Neural cell (in vitro differentiated cells): ENCODE results near the gene CT47C1. TPM values are rescaled to one million over a fixed set of nuclear protein-coding genes. Genes with fewer than 3 reads are reported as not detected.

Source experiments
- H2AFZ ChIP-seq: fragments of 200-600, 300-800 bp; sonication (generic), shearing (Covaris generic); 2 replicates; pipeline ENCODE4 v1.6.0; 2014; ENCODE audit warnings: low read depth, mild to moderate bottlenecking, antibody characterized with exemption, low read length, moderate library complexity
- H3F3A ChIP-seq: fragments of 200-600 bp; shearing (Covaris generic); 2 replicates; pipeline ENCODE4 v1.6.1; 2016; ENCODE audit warnings: mild to moderate bottlenecking, moderate library complexity, mixed read lengths, antibody characterized with exemption, low read length; ENCODE audit not compliant: insufficient read depth, poor library complexity, severe bottlenecking
- H3K27ac ChIP-seq: fragments of 200-600, 300-800 bp; sonication (generic), shearing (Covaris generic); 2 replicates; pipeline ENCODE4 v1.5.1; 2014; ENCODE audit warnings: mild to moderate bottlenecking, low read length, moderate library complexity
- H3K27me3 ChIP-seq: fragments of 300-800, 200-600 bp; sonication (generic), shearing (Covaris generic); 2 replicates; pipeline ENCODE4 v1.6.0; 2014; ENCODE audit warnings: mild to moderate bottlenecking, low read depth, low read length, moderate library complexity; ENCODE audit not compliant: insufficient read depth
- H3K36me3 ChIP-seq: fragments of 300-800, 200-600 bp; sonication (generic), shearing (Covaris generic); 2 replicates; pipeline ENCODE4 v1.5.1; 2014; ENCODE audit warnings: mild to moderate bottlenecking, antibody characterized with exemption, low read length, moderate library complexity; ENCODE audit not compliant: insufficient read depth
- H3K4me2 ChIP-seq: fragments of 300-800, 200-600 bp; sonication (generic), shearing (Covaris generic); 2 replicates; pipeline ENCODE4 v1.6.0; 2014; ENCODE audit warnings: mild to moderate bottlenecking, low read length
- H3K4me3 ChIP-seq: fragments of 300-800, 200-600 bp; sonication (generic), shearing (Covaris generic); 2 replicates; pipeline ENCODE4 v1.5.1; 2014; ENCODE audit warnings: mild to moderate bottlenecking, low read length, moderate library complexity
- H3K79me2 ChIP-seq: fragments of 200-600 bp; shearing (Covaris generic); replicated peaks from 2 replicates; pipeline ENCODE4 v1.6.0; 2014; ENCODE audit warnings: mild to moderate bottlenecking, low read length, moderate library complexity; ENCODE audit not compliant: insufficient read depth
- H3K9ac ChIP-seq: fragments of 300-800, 200-600 bp; sonication (generic), shearing (Covaris generic); 2 replicates; pipeline ENCODE4 v1.6.1; 2016; ENCODE audit warnings: mild to moderate bottlenecking, low read length, mixed read lengths
- H3K9me2 ChIP-seq: fragments of 200-600 bp; shearing (Covaris generic); 2 replicates; pipeline ENCODE4 v1.6.1; 2016; ENCODE audit warnings: mild to moderate bottlenecking, low read length, mixed read lengths; ENCODE audit not compliant: insufficient read depth
- H3K9me3 ChIP-seq: fragments of 200-600, 300-800 bp; sonication (generic), shearing (Covaris generic); 2 replicates; pipeline ENCODE4 v1.6.1; 2016; ENCODE audit warnings: mild to moderate bottlenecking, mixed run types, low read length, moderate library complexity, mixed read lengths
- H4K20me1 ChIP-seq: fragments of 200-600 bp; shearing (Covaris generic); 2 replicates; pipeline ENCODE4 v1.6.1; 2016; ENCODE audit warnings: mild to moderate bottlenecking, mixed run types; ENCODE audit not compliant: insufficient read depth
- EP300 ChIP-seq: fragments of 450-650 bp; conservative IDR thresholded peaks from 2 replicates; pipeline ENCODE4 v1.6.1; 2014; ENCODE audit warnings: antibody characterized with exemption, mild to moderate bottlenecking, moderate library complexity; ENCODE audit not compliant: poor library complexity, severe bottlenecking
- EZH2 ChIP-seq: fragments of 200-600, 300-800 bp; shearing (Covaris generic), sonication (generic); IDR thresholded peaks from 2 replicates; pipeline ENCODE4 v1.6.1; 2014; ENCODE audit warnings: antibody characterized with exemption, low read length, borderline replicate concordance, mild to moderate bottlenecking; ENCODE audit not compliant: insufficient read depth, poor library complexity, severe bottlenecking
- MXI1 ChIP-seq: fragments of 450-650 bp; conservative IDR thresholded peaks from 2 replicates; pipeline ENCODE4 v1.6.1; 2014; ENCODE audit warnings: antibody characterized with exemption, mild to moderate bottlenecking; ENCODE audit not compliant: poor library complexity, severe bottlenecking
- POLR2AphosphoS5 ChIP-seq: IDR thresholded peaks from 2 replicates; pipeline ENCODE4 v1.6.1; 2012
- RAD21 ChIP-seq: fragments of 450-650 bp; conservative IDR thresholded peaks from 2 replicates; pipeline ENCODE4 v1.6.1; 2014; ENCODE audit warnings: antibody characterized with exemption, mild to moderate bottlenecking, moderate library complexity
- SMC3 ChIP-seq: fragments of 450-650 bp; conservative IDR thresholded peaks from 2 replicates; pipeline ENCODE4 v1.6.1; 2014; ENCODE audit warnings: antibody characterized with exemption, mild to moderate bottlenecking, moderate library complexity; ENCODE audit not compliant: poor library complexity
- TAF1 ChIP-seq: IDR thresholded peaks from 2 replicates; pipeline ENCODE4 v1.6.1; 2012; ENCODE audit warnings: low read depth
- polyA plus RNA-seq: library from polyadenylated mRNA; depleted of rRNA; stranded (reverse); fragments of >200 nt; gene quantifications from 2 replicates; pipeline ENCODE4 v1.2.3, GENCODE V29; 2014
- TF ChIP-seq, protein P1 (sequence below): fragments of 450-650 bp; IDR thresholded peaks from 2 replicates; pipeline ENCODE4 v1.5.1; 2014; ENCODE audit warnings: antibody characterized with exemption, mild to moderate bottlenecking, moderate library complexity; ENCODE audit not compliant: poor library complexity, severe bottlenecking
- TF ChIP-seq, protein P2 (sequence below): IDR thresholded peaks from 2 replicates; pipeline ENCODE4 v1.6.1; 2012; ENCODE audit warnings: borderline replicate concordance

Gene CT47C1
- polyA plus RNA-seq, 1 donor from 2014 or later = not detected

DNA sequence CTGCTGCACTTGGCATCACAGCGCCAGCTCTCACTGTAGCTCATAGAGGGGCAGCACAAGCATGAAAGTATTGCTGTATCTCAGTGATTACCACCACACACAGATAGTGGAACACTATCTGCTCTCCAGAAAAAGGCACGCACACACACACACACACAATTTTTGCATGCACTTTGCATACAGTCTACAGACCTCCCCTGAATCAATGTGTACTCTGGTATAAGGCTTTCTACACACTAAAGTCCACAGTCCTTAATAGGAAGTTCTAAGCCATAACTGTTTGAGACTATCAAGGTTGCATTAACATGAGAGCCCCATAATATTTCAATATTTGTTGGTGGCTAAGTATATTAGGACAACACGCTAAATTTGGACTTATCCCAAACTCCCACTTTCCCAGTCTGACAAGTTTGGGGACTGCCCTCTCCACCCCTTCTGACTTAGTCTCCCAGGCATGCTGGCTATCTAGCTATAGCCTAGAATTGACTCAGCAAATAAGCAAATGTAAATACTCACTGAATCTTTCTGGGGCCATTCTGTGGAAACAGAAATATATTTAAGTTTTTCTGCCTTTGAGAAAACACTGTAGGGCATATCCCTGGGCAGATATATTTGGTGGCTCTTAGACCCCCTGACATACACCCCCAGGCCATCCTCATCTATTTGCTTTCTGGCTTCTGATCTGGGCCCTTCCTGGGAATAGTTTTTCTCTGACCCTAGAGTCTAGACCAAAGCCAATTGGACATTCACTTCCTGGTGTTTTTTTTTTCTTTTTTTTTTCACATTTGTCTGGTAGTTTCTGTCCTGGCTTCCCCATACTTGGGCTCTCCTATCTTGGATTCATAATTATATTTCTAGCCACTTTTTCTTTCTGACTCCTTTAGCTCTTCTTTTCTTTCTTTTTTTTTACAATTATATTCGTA lies 36.4 kb upstream of the CT47C1 start:
- H3K36me3 ChIP-seq = no peaks in the 10 kb centered on the region
- H3K79me2 ChIP-seq = no peaks in the 10 kb centered on the region
- H2AFZ ChIP-seq = no peak overlapping the region
- no peaks in the 10 kb centered on the region for H3K9me3 ChIP-seq
- H3K4me3 ChIP-seq = no peak overlapping the region
- no peaks in the 10 kb centered on the region for H3F3A ChIP-seq
- no peaks in the 10 kb centered on the region for H4K20me1 ChIP-seq
- H3K9me2 ChIP-seq = no peaks in the 10 kb centered on the region
- H3K27me3 ChIP-seq = no peaks in the 10 kb centered on the region
- H3K9ac ChIP-seq = no peak overlapping the region
- H3K27ac ChIP-seq = no peak overlapping the region
- H3K4me2 ChIP-seq = no peak overlapping the region
- TF ChIP-seq, protein P1, sequence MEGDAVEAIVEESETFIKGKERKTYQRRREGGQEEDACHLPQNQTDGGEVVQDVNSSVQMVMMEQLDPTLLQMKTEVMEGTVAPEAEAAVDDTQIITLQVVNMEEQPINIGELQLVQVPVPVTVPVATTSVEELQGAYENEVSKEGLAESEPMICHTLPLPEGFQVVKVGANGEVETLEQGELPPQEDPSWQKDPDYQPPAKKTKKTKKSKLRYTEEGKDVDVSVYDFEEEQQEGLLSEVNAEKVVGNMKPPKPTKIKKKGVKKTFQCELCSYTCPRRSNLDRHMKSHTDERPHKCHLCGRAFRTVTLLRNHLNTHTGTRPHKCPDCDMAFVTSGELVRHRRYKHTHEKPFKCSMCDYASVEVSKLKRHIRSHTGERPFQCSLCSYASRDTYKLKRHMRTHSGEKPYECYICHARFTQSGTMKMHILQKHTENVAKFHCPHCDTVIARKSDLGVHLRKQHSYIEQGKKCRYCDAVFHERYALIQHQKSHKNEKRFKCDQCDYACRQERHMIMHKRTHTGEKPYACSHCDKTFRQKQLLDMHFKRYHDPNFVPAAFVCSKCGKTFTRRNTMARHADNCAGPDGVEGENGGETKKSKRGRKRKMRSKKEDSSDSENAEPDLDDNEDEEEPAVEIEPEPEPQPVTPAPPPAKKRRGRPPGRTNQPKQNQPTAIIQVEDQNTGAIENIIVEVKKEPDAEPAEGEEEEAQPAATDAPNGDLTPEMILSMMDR = no peak
- TF ChIP-seq RAD21 = no peak
- no peak for TF ChIP-seq POLR2AphosphoS5
- no peak for TF ChIP-seq SMC3
- TF ChIP-seq EP300 = no peak
- TF ChIP-seq MXI1 = no peak
- TF ChIP-seq EZH2 = no peak
- TF ChIP-seq TAF1 = no peak
- TF ChIP-seq, protein P2, sequence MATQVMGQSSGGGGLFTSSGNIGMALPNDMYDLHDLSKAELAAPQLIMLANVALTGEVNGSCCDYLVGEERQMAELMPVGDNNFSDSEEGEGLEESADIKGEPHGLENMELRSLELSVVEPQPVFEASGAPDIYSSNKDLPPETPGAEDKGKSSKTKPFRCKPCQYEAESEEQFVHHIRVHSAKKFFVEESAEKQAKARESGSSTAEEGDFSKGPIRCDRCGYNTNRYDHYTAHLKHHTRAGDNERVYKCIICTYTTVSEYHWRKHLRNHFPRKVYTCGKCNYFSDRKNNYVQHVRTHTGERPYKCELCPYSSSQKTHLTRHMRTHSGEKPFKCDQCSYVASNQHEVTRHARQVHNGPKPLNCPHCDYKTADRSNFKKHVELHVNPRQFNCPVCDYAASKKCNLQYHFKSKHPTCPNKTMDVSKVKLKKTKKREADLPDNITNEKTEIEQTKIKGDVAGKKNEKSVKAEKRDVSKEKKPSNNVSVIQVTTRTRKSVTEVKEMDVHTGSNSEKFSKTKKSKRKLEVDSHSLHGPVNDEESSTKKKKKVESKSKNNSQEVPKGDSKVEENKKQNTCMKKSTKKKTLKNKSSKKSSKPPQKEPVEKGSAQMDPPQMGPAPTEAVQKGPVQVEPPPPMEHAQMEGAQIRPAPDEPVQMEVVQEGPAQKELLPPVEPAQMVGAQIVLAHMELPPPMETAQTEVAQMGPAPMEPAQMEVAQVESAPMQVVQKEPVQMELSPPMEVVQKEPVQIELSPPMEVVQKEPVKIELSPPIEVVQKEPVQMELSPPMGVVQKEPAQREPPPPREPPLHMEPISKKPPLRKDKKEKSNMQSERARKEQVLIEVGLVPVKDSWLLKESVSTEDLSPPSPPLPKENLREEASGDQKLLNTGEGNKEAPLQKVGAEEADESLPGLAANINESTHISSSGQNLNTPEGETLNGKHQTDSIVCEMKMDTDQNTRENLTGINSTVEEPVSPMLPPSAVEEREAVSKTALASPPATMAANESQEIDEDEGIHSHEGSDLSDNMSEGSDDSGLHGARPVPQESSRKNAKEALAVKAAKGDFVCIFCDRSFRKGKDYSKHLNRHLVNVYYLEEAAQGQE = no peak

DNA sequence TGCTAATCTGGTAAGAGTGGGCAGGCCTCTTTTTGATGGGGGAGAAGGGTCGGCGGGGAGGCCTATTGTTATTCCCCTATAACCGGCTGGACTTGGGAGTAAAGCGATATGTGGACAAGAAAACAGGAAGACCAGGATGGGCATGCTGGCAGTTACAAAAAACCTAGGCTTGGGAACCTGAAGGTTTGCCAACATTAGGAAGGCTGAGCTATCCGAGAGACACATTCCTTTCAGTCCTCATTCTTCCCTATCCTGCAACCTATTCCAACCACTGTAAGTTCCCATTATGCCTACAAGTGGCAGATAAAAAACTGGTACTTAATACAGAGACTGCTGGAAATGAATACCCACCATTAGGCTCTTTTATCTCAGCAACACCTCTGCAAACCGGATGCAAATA lies 32.4 kb upstream of the CT47C1 start:
- Histone ChIP-seq H2AFZ (no peak overlapping the region), H3K27me3 (no peaks in the 10 kb centered on the region)

More for the DNA sequence above, 32.4 kb upstream of the CT47C1 start:
- H3K4me2 ChIP-seq = no peak overlapping the region
- no peak overlapping the region for H3K27ac ChIP-seq
- H4K20me1 ChIP-seq = no peaks in the 10 kb centered on the region
- no peaks in the 10 kb centered on the region for H3K9me3 ChIP-seq
- no peaks in the 10 kb centered on the region for H3K9me2 ChIP-seq
- H3F3A ChIP-seq = no peaks in the 10 kb centered on the region
- TF ChIP-seq SMC3 (no peak), TAF1 (no peak), EZH2 (no peak), RAD21 (no peak), POLR2AphosphoS5 (no peak), MXI1 (no peak), EP300 (no peak)
- TF ChIP-seq, protein P2 = no peak
- TF ChIP-seq, protein P1 = no peak
- no peak overlapping the region for H3K9ac ChIP-seq
- no peaks in the 10 kb centered on the region for H3K79me2 ChIP-seq
- no peak overlapping the region for H3K4me3 ChIP-seq
- H3K36me3 ChIP-seq = no peaks in the 10 kb centered on the region
